ENCODE data around the gene SLMAP.
"Not testable (repeated sequence)": the region's sequence is repeated elsewhere in the genome, so short reads cannot be mapped to it uniquely, and the experiment has no call there.

Gene SLMAP

DNA sequence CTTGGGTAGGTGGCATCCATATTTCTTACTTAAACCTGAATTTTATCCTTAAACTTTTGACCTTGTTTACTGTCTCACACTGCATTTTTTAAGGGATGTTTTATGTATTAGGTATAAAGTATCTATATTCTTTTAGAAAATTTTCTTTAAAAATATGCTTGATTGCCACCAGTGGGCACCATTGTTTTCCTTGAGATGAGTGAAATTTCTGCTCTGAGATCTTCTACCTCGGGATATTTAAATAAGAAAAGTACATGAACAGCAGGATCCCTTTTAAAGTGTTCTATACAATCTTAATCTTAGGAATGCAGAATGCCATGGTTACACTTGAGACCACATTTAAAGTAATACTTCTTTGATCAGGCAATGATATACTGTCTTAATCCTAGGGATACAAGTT is 108.7 kb downstream of the SLMAP start:
- Histone ChIP-seq H3K27me3 (replicated peaks; ENCODE audit: control insufficient read depth, insufficient read depth, low read length, poor library complexity, severe bottlenecking) (no peaks in the 10 kb centered on the region), H3K4me1 (ENCODE audit: control insufficient read depth, insufficient read depth, low read length, poor library complexity, severe bottlenecking) (no peaks in the 10 kb centered on the region), H3K9me3 (ENCODE audit: control insufficient read depth, low read length) (no peaks in the 10 kb centered on the region), H3K36me3 (ENCODE audit: control insufficient read depth, insufficient read depth, low read length) (peaks cover 8% of the 10 kb centered on the region), H3K4me3 (ENCODE audit: insufficient read depth, low read depth, low read length, poor library complexity, severe bottlenecking) (no peak overlapping the region), H3K27ac (ENCODE audit: insufficient read depth, low read length, poor library complexity, severe bottlenecking) (no peak overlapping the region)
- DNase-seq: no peak

DNA sequence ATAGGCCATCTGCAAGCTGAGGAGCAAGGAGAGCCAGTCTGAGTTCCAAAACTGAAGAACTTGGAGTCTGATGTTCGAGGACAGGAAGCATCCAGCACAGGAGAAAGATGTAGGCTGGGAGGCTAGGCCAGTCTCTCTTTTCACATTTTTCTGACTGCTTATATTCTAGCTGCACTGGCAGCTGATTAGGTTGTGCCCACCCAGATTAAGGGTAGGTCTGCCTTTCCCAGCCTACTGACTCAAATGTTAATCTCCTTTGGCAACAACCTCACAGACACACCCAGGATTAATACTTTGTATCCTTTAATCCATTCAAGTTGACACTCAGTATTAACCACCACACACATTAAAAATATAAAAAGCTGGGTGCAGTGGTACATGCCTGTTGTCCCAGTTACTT is 113.0 kb downstream of the SLMAP start:
- not testable (repeated sequence) for H3K36me3 ChIP-seq (ENCODE audit: control insufficient read depth, insufficient read depth, low read length); H3K4me3 ChIP-seq (ENCODE audit: insufficient read depth, low read depth, low read length, poor library complexity, severe bottlenecking); H3K4me1 ChIP-seq (ENCODE audit: control insufficient read depth, insufficient read depth, low read length, poor library complexity, severe bottlenecking); H3K9me3 ChIP-seq (ENCODE audit: control insufficient read depth, low read length); DNase-seq; H3K27ac ChIP-seq (ENCODE audit: insufficient read depth, low read length, poor library complexity, severe bottlenecking); H3K27me3 ChIP-seq (replicated peaks; ENCODE audit: control insufficient read depth, insufficient read depth, low read length, poor library complexity, severe bottlenecking)

DNA sequence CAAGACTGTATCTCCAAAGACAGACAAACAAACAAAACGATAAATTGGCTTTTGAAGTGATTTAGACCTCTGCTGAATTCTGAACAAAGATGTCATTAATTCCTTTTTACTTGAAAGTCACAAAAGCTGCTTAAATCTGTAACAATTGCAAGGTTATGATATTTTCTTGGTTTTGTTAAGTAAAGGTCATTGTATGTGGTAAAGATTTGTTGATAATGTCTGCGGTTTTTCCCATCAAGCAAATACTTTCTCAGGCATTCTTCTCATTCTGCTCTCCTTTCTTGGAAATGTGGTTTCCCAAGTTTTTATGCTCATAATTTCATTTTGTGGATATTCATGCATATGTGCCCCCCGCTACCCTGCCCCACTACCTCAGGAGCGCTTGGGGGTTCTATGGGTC is 116.5 kb downstream of the SLMAP start:
- Histone ChIP-seq H3K4me3 (ENCODE audit: insufficient read depth, low read depth, low read length, poor library complexity, severe bottlenecking) (no peak overlapping the region), H3K4me1 (ENCODE audit: control insufficient read depth, insufficient read depth, low read length, poor library complexity, severe bottlenecking) (no peaks in the 10 kb centered on the region), H3K9me3 (ENCODE audit: control insufficient read depth, low read length) (no peaks in the 10 kb centered on the region), H3K36me3 (ENCODE audit: control insufficient read depth, insufficient read depth, low read length) (peaks cover 4% of the 10 kb centered on the region), H3K27me3 (replicated peaks; ENCODE audit: control insufficient read depth, insufficient read depth, low read length, poor library complexity, severe bottlenecking) (no peaks in the 10 kb centered on the region), H3K27ac (ENCODE audit: insufficient read depth, low read length, poor library complexity, severe bottlenecking) (no peak overlapping the region)
- DNase-seq: no peak

DNA sequence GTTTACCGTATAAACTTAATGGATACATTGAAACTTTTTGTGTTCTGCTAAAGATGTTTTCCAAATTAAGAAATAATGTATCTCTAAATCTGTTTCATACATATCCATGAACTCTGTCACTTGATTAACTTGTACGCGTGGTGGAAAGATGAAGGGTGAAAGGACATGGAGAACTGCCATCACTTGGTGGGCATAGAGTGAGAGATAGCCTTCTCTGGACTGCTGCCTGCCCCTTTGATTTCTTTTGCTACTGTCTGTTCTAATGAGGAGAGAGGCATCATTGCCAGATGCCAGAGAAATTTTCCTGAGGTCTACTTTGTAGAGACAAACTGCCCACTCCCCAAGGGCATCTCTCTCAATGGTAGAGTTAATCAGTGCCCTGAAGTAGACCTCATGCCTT is 120.5 kb downstream of the SLMAP start:
- Histone ChIP-seq H3K27me3 (replicated peaks; ENCODE audit: control insufficient read depth, insufficient read depth, low read length, poor library complexity, severe bottlenecking) (no peaks in the 10 kb centered on the region), H3K4me1 (ENCODE audit: control insufficient read depth, insufficient read depth, low read length, poor library complexity, severe bottlenecking) (no peaks in the 10 kb centered on the region), H3K4me3 (ENCODE audit: insufficient read depth, low read depth, low read length, poor library complexity, severe bottlenecking) (no peak overlapping the region), H3K27ac (ENCODE audit: insufficient read depth, low read length, poor library complexity, severe bottlenecking) (no peak overlapping the region), H3K36me3 (ENCODE audit: control insufficient read depth, insufficient read depth, low read length) (peaks cover 4% of the 10 kb centered on the region), H3K9me3 (ENCODE audit: control insufficient read depth, low read length) (no peaks in the 10 kb centered on the region)
- DNase-seq: no peak

DNA sequence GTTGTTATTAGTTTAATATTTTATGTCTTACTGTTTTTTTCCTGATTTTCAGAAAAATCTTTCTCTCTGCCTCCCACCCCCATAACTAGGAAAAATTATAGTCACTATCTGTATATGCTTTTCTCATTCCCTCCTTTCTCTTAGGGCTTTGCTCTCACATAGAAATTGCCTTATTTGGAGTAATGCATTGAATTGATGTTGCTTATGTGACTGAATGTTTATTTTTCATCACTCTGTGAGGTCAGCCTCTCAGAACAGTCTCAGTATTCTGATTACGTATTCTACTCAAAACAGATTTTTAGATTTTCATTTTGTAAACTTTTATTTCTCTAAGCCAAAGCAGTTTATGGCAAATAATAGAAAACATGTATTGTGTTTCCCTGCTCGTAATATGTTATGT is 121.0 kb downstream of the SLMAP start:
- no peak for DNase-seq
- no peaks in the 10 kb centered on the region for H3K27me3 ChIP-seq (replicated peaks; ENCODE audit: control insufficient read depth, insufficient read depth, low read length, poor library complexity, severe bottlenecking)
- H3K27ac ChIP-seq (ENCODE audit: insufficient read depth, low read length, poor library complexity, severe bottlenecking): no peak overlapping the region
- H3K36me3 ChIP-seq (ENCODE audit: control insufficient read depth, insufficient read depth, low read length): no peaks in the 10 kb centered on the region
- no peak overlapping the region for H3K4me3 ChIP-seq (ENCODE audit: insufficient read depth, low read depth, low read length, poor library complexity, severe bottlenecking)
- H3K9me3 ChIP-seq (ENCODE audit: control insufficient read depth, low read length): no peaks in the 10 kb centered on the region
- no peaks in the 10 kb centered on the region for H3K4me1 ChIP-seq (ENCODE audit: control insufficient read depth, insufficient read depth, low read length, poor library complexity, severe bottlenecking)

DNA sequence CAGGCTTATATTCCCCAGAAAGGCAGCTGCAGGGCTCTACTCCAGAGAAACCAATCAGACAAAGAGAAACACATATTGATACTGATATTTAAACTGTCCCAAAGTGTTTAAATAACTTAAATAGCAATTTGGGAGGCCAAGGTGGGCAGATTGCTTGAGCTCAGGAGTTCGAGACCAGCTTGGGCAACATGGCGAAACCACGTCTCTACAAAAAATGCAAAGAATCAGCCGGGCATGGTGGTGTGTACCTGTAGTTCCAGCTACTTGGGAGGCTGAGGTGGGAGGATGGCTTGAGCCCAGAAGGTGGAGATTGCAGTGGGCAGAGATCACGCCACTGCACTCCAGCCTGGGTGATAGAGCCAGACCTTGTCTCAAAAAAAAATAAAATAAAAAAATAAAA is 128.3 kb downstream of the SLMAP start:
- not testable (repeated sequence) for H3K4me3 ChIP-seq (ENCODE audit: insufficient read depth, low read depth, low read length, poor library complexity, severe bottlenecking); H3K4me1 ChIP-seq (ENCODE audit: control insufficient read depth, insufficient read depth, low read length, poor library complexity, severe bottlenecking); DNase-seq; H3K36me3 ChIP-seq (ENCODE audit: control insufficient read depth, insufficient read depth, low read length); H3K9me3 ChIP-seq (ENCODE audit: control insufficient read depth, low read length); H3K27ac ChIP-seq (ENCODE audit: insufficient read depth, low read length, poor library complexity, severe bottlenecking); H3K27me3 ChIP-seq (replicated peaks; ENCODE audit: control insufficient read depth, insufficient read depth, low read length, poor library complexity, severe bottlenecking)

DNA sequence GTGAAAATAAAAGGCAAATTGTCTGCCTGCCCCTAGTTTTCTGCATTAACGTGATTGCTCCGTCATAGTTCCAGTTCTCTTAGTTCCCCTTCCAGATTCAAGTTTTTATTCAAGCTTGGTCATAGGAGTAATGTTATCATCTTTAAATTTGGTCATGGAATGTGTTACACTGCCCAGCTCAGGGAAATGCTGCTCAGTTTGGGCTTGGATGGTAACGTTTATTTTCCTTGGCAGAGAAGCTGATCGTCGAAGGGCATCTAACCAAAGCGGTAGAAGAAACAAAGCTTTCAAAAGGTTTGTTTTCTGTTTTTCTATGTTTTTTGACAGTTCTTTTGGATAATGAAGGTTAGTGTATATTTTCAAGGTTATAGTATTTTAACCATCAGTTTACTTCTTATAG is 133.7 kb downstream of the SLMAP start:
- Histone ChIP-seq H3K4me3 (ENCODE audit: insufficient read depth, low read depth, low read length, poor library complexity, severe bottlenecking) (no peak overlapping the region), H3K36me3 (ENCODE audit: control insufficient read depth, insufficient read depth, low read length) (no peaks in the 10 kb centered on the region), H3K9me3 (ENCODE audit: control insufficient read depth, low read length) (no peaks in the 10 kb centered on the region), H3K27me3 (replicated peaks; ENCODE audit: control insufficient read depth, insufficient read depth, low read length, poor library complexity, severe bottlenecking) (no peaks in the 10 kb centered on the region), H3K4me1 (ENCODE audit: control insufficient read depth, insufficient read depth, low read length, poor library complexity, severe bottlenecking) (no peaks in the 10 kb centered on the region), H3K27ac (ENCODE audit: insufficient read depth, low read length, poor library complexity, severe bottlenecking) (no peak overlapping the region)
- no peak for DNase-seq

DNA sequence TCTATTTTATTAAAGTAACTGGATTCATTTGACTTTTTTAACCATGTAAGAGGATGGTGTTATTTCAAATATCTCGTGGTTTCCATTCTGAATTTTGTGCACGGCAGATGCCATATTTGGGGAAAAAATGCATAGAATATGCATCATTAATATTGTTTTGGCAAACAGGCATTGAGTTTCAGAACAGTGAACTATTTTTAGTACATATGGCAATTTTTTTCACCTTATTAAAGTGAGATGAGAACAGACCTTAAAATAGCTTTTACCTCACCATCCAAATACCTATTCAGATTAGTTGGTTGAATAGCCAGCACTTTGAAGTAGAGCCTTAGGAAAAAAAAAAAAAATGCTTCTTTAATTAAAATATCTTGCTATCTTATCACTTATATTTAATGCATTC is 134.8 kb downstream of the SLMAP start:
- Histone ChIP-seq H3K4me3 (ENCODE audit: insufficient read depth, low read depth, low read length, poor library complexity, severe bottlenecking) (no peak overlapping the region), H3K4me1 (ENCODE audit: control insufficient read depth, insufficient read depth, low read length, poor library complexity, severe bottlenecking) (no peaks in the 10 kb centered on the region), H3K27ac (ENCODE audit: insufficient read depth, low read length, poor library complexity, severe bottlenecking) (no peak overlapping the region), H3K36me3 (ENCODE audit: control insufficient read depth, insufficient read depth, low read length) (no peaks in the 10 kb centered on the region), H3K9me3 (ENCODE audit: control insufficient read depth, low read length) (no peaks in the 10 kb centered on the region), H3K27me3 (replicated peaks; ENCODE audit: control insufficient read depth, insufficient read depth, low read length, poor library complexity, severe bottlenecking) (no peaks in the 10 kb centered on the region)
- no peak for DNase-seq

DNA sequence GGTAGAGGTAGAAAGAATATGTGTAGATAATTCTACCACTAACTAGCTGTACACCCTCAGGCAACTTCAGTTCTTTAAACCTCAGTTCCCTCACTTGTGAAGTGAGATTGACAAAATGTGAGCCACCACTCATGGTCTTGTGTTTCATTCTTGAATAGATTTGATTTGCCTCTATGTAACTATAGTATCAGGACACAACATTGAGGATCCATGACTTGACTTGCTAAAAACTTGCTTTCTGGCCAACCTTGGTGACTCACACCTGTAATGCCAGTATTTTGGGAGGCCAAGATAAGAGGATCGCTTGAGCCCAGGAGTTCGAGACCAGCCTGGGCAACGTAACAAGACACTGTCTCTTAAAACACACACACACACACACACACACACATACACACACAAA is 136.3 kb downstream of the SLMAP start:
- no peak overlapping the region for H3K4me3 ChIP-seq (ENCODE audit: insufficient read depth, low read depth, low read length, poor library complexity, severe bottlenecking)
- H3K9me3 ChIP-seq (ENCODE audit: control insufficient read depth, low read length): no peaks in the 10 kb centered on the region
- no peak for DNase-seq
- H3K4me1 ChIP-seq (ENCODE audit: control insufficient read depth, insufficient read depth, low read length, poor library complexity, severe bottlenecking): no peaks in the 10 kb centered on the region
- peaks cover 4% of the 10 kb centered on the region for H3K36me3 ChIP-seq (ENCODE audit: control insufficient read depth, insufficient read depth, low read length)
- H3K27ac ChIP-seq (ENCODE audit: insufficient read depth, low read length, poor library complexity, severe bottlenecking): no peak overlapping the region
- H3K27me3 ChIP-seq (replicated peaks; ENCODE audit: control insufficient read depth, insufficient read depth, low read length, poor library complexity, severe bottlenecking): no peaks in the 10 kb centered on the region

DNA sequence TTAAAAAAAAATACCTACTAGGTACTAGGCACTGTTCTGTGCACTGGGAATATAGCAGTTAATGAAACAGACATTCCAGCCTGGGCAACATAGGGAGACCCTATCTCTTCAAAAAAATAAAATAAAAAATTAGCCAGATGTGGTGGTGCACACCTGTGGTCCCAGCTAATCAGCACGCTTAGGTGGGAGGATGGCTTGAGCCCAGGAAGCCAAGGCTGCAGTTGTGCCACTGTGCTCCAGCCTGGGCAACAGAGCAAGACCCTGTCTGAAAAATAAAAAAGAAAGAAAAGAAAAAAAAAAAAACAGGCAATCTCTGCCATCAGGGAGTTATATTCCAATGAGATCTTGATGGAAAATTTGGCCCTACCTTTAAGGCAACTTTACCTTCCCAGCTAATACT is 137.0 kb downstream of the SLMAP start:
- DNase-seq: no peak
- Histone ChIP-seq H3K4me1 (ENCODE audit: control insufficient read depth, insufficient read depth, low read length, poor library complexity, severe bottlenecking) (no peaks in the 10 kb centered on the region), H3K27me3 (replicated peaks; ENCODE audit: control insufficient read depth, insufficient read depth, low read length, poor library complexity, severe bottlenecking) (no peaks in the 10 kb centered on the region), H3K36me3 (ENCODE audit: control insufficient read depth, insufficient read depth, low read length) (peaks cover 4% of the 10 kb centered on the region), H3K9me3 (ENCODE audit: control insufficient read depth, low read length) (no peaks in the 10 kb centered on the region), H3K27ac (ENCODE audit: insufficient read depth, low read length, poor library complexity, severe bottlenecking) (no peak overlapping the region), H3K4me3 (ENCODE audit: insufficient read depth, low read depth, low read length, poor library complexity, severe bottlenecking) (no peak overlapping the region)

DNA sequence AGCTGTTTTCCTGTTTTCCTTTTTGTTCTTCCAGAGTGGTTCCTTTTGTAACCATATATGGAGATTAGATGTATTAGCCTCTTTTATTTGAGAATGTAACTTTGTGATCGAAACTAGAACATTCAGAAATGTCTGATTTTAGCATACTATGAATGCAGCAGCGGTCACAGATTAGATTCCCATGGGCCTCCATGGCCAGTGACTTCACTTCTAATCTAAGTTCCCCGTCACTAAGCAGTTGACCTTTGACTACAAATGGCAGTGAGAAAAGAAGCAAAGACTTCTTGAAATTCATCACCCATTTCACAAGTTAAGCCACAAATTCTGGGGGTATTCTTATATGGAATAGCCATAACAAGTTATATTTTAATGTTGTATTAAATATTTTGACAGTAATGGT is 137.6 kb downstream of the SLMAP start:
- no peaks in the 10 kb centered on the region for H3K9me3 ChIP-seq (ENCODE audit: control insufficient read depth, low read length)
- no peaks in the 10 kb centered on the region for H3K4me1 ChIP-seq (ENCODE audit: control insufficient read depth, insufficient read depth, low read length, poor library complexity, severe bottlenecking)
- no peaks in the 10 kb centered on the region for H3K27me3 ChIP-seq (replicated peaks; ENCODE audit: control insufficient read depth, insufficient read depth, low read length, poor library complexity, severe bottlenecking)
- peaks cover 4% of the 10 kb centered on the region for H3K36me3 ChIP-seq (ENCODE audit: control insufficient read depth, insufficient read depth, low read length)
- no peak overlapping the region for H3K4me3 ChIP-seq (ENCODE audit: insufficient read depth, low read depth, low read length, poor library complexity, severe bottlenecking)
- DNase-seq: no peak
- no peak overlapping the region for H3K27ac ChIP-seq (ENCODE audit: insufficient read depth, low read length, poor library complexity, severe bottlenecking)

Data from effector memory CD4-positive, alpha-beta T cell (primary cell).